ENCODE data around the gene ARPIN.

The ARPIN gene

DNA sequence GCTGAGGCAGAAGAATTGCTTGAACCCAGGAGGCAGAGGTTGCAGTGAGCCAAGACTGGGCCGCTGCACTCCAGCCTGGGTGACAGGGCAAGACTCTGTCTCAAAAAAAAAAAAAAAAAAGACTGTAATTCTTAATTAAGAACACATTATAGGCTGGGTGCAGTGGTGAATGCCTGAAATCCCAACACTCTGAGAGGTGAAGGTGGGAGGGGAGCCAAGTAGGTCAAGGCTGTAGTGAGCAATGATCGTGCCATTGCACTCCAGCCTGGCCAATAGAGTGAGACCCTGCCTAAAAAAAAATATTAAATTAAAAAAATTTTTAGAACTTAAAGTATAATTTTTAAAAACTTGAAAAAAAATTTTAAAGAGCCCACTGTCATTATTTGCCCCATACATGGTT, 13.4 kb upstream of the ARPIN start:
- no peak for DNase-seq (ENCODE audit: low read depth)
- no peak overlapping the region for H3K4me3 ChIP-seq (ENCODE audit: low read depth, low read length)
- TF ChIP-seq, protein P1, sequence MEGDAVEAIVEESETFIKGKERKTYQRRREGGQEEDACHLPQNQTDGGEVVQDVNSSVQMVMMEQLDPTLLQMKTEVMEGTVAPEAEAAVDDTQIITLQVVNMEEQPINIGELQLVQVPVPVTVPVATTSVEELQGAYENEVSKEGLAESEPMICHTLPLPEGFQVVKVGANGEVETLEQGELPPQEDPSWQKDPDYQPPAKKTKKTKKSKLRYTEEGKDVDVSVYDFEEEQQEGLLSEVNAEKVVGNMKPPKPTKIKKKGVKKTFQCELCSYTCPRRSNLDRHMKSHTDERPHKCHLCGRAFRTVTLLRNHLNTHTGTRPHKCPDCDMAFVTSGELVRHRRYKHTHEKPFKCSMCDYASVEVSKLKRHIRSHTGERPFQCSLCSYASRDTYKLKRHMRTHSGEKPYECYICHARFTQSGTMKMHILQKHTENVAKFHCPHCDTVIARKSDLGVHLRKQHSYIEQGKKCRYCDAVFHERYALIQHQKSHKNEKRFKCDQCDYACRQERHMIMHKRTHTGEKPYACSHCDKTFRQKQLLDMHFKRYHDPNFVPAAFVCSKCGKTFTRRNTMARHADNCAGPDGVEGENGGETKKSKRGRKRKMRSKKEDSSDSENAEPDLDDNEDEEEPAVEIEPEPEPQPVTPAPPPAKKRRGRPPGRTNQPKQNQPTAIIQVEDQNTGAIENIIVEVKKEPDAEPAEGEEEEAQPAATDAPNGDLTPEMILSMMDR (IDR thresholded peaks at IDR 0.05; ENCODE audit: control insufficient read depth, extremely low read depth, insufficient read depth) = no peak

DNA sequence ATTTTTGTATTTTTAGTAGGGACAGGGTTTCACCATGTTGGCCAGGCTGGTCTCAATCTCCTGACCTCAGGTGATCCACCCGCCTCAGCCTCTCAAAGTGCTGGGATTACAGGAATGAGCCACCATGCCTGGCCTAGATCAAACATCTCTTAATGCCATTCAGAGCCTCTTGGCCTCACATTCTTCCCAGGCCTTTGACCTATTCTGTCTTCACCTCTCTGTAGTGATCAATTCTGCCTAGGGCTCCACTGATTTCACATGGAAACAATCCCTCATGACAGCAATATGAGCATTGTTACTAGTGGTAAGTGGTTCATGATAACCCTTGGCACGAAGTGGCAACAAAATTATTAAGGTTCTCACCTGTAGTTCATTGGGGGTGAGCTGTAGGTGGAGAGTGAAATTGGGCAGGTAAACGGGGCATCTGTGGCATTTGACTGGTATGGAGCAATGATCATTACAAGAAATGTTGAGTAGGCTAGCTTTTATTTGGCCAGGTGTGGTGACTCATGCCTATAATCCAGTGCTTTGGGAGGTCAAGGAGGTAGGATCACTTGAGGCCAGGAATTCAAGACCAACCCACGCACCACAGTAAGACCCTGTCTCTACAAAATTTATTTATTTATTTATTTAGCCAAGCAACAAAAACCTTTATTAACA, 4.8 kb upstream of the ARPIN start:
- TF ChIP-seq, protein P1 (IDR thresholded peaks at IDR 0.05; ENCODE audit: control insufficient read depth, extremely low read depth, insufficient read depth) = no peak
- H3K4me3 ChIP-seq (ENCODE audit: low read depth, low read length) = no peak overlapping the region
- no peak for DNase-seq (ENCODE audit: low read depth)

GRCh38 chr15:89916660-89917059, 3.9 kb upstream of the ARPIN start:
- H3K4me3 ChIP-seq (ENCODE audit: low read depth, low read length) = no peak overlapping the region
- no peak for DNase-seq (ENCODE audit: low read depth)
- TF ChIP-seq, protein P1 (IDR thresholded peaks at IDR 0.05; ENCODE audit: control insufficient read depth, extremely low read depth, insufficient read depth) = no peak

GRCh38 chr15:89912145-89912673, 543 bp downstream of the ARPIN start:
- peak overlapping the region; percentile 60 for H3K4me3 ChIP-seq (ENCODE audit: low read depth, low read length)
- TF ChIP-seq, protein P1 (IDR thresholded peaks at IDR 0.05; ENCODE audit: control insufficient read depth, extremely low read depth, insufficient read depth) = no peak
- no peak for DNase-seq (ENCODE audit: low read depth)

GRCh38 chr15:89910891-89911626, 1.7 kb downstream of the ARPIN start:
- no peak overlapping the region for H3K4me3 ChIP-seq (ENCODE audit: low read depth, low read length)
- TF ChIP-seq, protein P1 (IDR thresholded peaks at IDR 0.05; ENCODE audit: control insufficient read depth, extremely low read depth, insufficient read depth) = no peak
- DNase-seq (ENCODE audit: low read depth) = no peak

- no peak overlapping the region for H3K4me3 ChIP-seq (ENCODE audit: low read depth, low read length)
- no peak for DNase-seq (ENCODE audit: low read depth)
- TF ChIP-seq, protein P1 (IDR thresholded peaks at IDR 0.05; ENCODE audit: control insufficient read depth, extremely low read depth, insufficient read depth) = no peak
Observed at GRCh38 chr15:89909611-89910010, 3.1 kb downstream of the ARPIN start.

All from LNCaP clone FGC (cell line).